IMR-90 (cell line): ENCODE measurements around the gene EML4. TPM values are rescaled to one million over a fixed set of nuclear protein-coding genes. Genes with fewer than 3 reads are reported as not detected.

Experiments
- ATAC-seq: fragments of 200-7000 bp; cut with Tn5 transposase; 2 replicates; pipeline ENCODE4 v1.9.1; 2020; ENCODE audit warnings: low read depth, mild to moderate bottlenecking, moderate library complexity
- BruUV-seq: library from RNA; stranded (reverse); fragments of 400-500 nt; replicated peaks from 2 replicates; lab custom pipeline; 2021; lab: Mats Ljungman, UMichigan
- CTCF ChIA-PET: fragments of 300-600 bp; formaldehyde crosslinking; extraction: SDS; loops from one replicate; lab custom pipeline; 2021; ENCODE audit warnings: antibody characterized with exemption; lab: Yijun Ruan, JAX
- POLR2A ChIA-PET: fragments of 300-600 bp; sonication (Branson Sonifier 250); formaldehyde crosslinking; loops from one replicate; lab custom pipeline; 2022; ENCODE audit warnings: antibody characterized with exemption; ENCODE audit not compliant: unreplicated experiment; lab: Charles Lee
- DNase-seq: peaks from one replicate; pipeline ENCODE4 v3.0.0; 2013
- H2AFZ ChIP-seq: replicated peaks from 2 replicates; pipeline ENCODE3; 2013; ENCODE audit warnings: low read length, mild to moderate bottlenecking; ENCODE audit not compliant: poor library complexity
- H2AK5ac ChIP-seq: 2 replicates; pipeline ENCODE4 v1.6.1; 2013; ENCODE audit warnings: low read depth, low read length, inconsistent platforms
- H2AK9ac ChIP-seq: replicated peaks from 2 replicates; pipeline ENCODE3; 2013; ENCODE audit warnings: mild to moderate bottlenecking, low read depth, low read length, moderate library complexity; ENCODE audit not compliant: poor library complexity
- H2BK120ac ChIP-seq: 2 replicates; pipeline ENCODE4 v1.6.1; 2013; ENCODE audit warnings: low read depth, low read length, inconsistent platforms
- H2BK15ac ChIP-seq: 3 replicates; pipeline ENCODE4 v1.6.1; 2013; ENCODE audit warnings: low read depth, low read length, inconsistent platforms
- H2BK20ac ChIP-seq: 2 replicates; pipeline ENCODE4 v1.6.1; 2013; ENCODE audit warnings: low read depth, mild to moderate bottlenecking, inconsistent platforms, low read length, moderate library complexity
- H2BK5ac ChIP-seq: 2 replicates; pipeline ENCODE4 v1.6.1; 2013; ENCODE audit warnings: mild to moderate bottlenecking, low read depth, low read length, inconsistent platforms; ENCODE audit not compliant: poor library complexity, severe bottlenecking
- H3K14ac ChIP-seq: replicated peaks from 2 replicates; pipeline ENCODE4 v1.6.1; 2013; ENCODE audit warnings: low read depth, low read length, inconsistent platforms
- H3K18ac ChIP-seq: 2 replicates; pipeline ENCODE4 v1.6.1; 2013; ENCODE audit warnings: low read depth, low read length, control low read depth
- H3K23ac ChIP-seq: 2 replicates; pipeline ENCODE4 v1.6.1; 2013; ENCODE audit warnings: low read depth, low read length, inconsistent platforms
- H3K27ac ChIP-seq: 2 replicates; pipeline ENCODE4 v1.5.1; 2013; ENCODE audit warnings: mild to moderate bottlenecking, control low read depth, low read length; ENCODE audit not compliant: insufficient read depth
- H3K27me3 ChIP-seq: 2 replicates; pipeline ENCODE4 v1.6.1; 2013; ENCODE audit warnings: low read length; ENCODE audit not compliant: control insufficient read depth, insufficient read depth
- H3K36me3 ChIP-seq: 2 replicates; pipeline ENCODE4 v1.6.1; 2013; ENCODE audit warnings: low read length, mixed read lengths; ENCODE audit not compliant: control insufficient read depth, insufficient read depth
- H3K4ac ChIP-seq: 2 replicates; pipeline ENCODE4 v1.6.1; 2013; ENCODE audit warnings: low read depth, low read length, inconsistent platforms
- H3K4me1 ChIP-seq: 2 replicates; pipeline ENCODE4 v1.6.1; 2013; ENCODE audit warnings: low read length, mixed read lengths; ENCODE audit not compliant: control insufficient read depth, insufficient read depth
- H3K4me2 ChIP-seq: 2 replicates; pipeline ENCODE4 v1.6.1; 2013; ENCODE audit warnings: low read depth, mild to moderate bottlenecking, control low read depth, low read length, moderate library complexity
- H3K4me3 ChIP-seq: 2 replicates; pipeline ENCODE4 v1.5.1; 2013; ENCODE audit warnings: low read depth, mild to moderate bottlenecking, control low read depth, low read length, moderate library complexity; ENCODE audit not compliant: insufficient read depth
- H3K56ac ChIP-seq: 2 replicates; pipeline ENCODE4 v1.6.1; 2013; ENCODE audit warnings: low read length, inconsistent platforms; ENCODE audit not compliant: insufficient read depth; ENCODE audit errors: extremely low read depth
- H3K79me1 ChIP-seq, 2 experiments: 2 replicates each; pipeline ENCODE4 v1.6.1; 2013; ENCODE audit warnings: low read length in 2 of 2, inconsistent platforms in 1 of 2, low read depth in 1 of 2
- H3K9ac ChIP-seq: 2 replicates; pipeline ENCODE4 v1.6.1; 2013; ENCODE audit warnings: low read depth, low read length, control low read depth
- H3K9me1 ChIP-seq: 2 replicates; pipeline ENCODE4 v1.6.1; 2013; ENCODE audit warnings: low read length, inconsistent platforms; ENCODE audit not compliant: insufficient read depth
- H3K9me3 ChIP-seq: 2 replicates; pipeline ENCODE4 v1.6.1; 2013; ENCODE audit warnings: low read length; ENCODE audit not compliant: control insufficient read depth, insufficient read depth
- H4K20me1 ChIP-seq: 2 replicates; pipeline ENCODE4 v1.6.1; 2013; ENCODE audit warnings: low read length, inconsistent platforms; ENCODE audit not compliant: insufficient read depth
- H4K5ac ChIP-seq: 2 replicates; pipeline ENCODE4 v1.6.1; 2013; ENCODE audit warnings: mild to moderate bottlenecking, low read depth, low read length, control low read depth
- H4K8ac ChIP-seq, 2 experiments: 2 replicates each; pipeline ENCODE4 v1.6.1; 2013; ENCODE audit warnings: low read depth in 2 of 2, low read length in 2 of 2, control low read depth in 1 of 2, inconsistent platforms in 1 of 2
- H4K91ac ChIP-seq: 2 replicates; pipeline ENCODE4 v1.6.1; 2013; ENCODE audit warnings: low read depth, low read length, inconsistent platforms; ENCODE audit not compliant: insufficient read depth
- BHLHE40 ChIP-seq: fragments of 150-350 bp; IDR thresholded peaks from 2 replicates; pipeline ENCODE4 v1.6.1; 2016; ENCODE audit warnings: mild to moderate bottlenecking, low read depth, low read length
- WGBS, 2 experiments: methylation state at CpG; one replicate each; pipeline versions ENCODE4 v1.1.5 to v1.1.7; 2013; ENCODE audit warnings: missing lambda C conversion rate in 2 of 2; ENCODE audit not compliant: insufficient read length in 1 of 2; ENCODE audit errors: extremely low coverage in 2 of 2; 5-methylcytosine and 5-hydroxymethylcytosine counted together
- dilution Hi-C: fragments of 300-500 bp; cut with HindIII; formaldehyde crosslinking; loops from one replicate; pipeline ENCODE4 v1.14.3; 2018; ENCODE audit warnings: low sequenced_read_pairs; ENCODE audit not compliant: unreplicated experiment
- in situ Hi-C: fragments of 300-500 bp; cut with MboI; formaldehyde crosslinking; loops from 3 replicates; pipeline ENCODE4 v1.14.3; 2019; ENCODE audit warnings: low sequenced_read_pairs, inconsistent platforms, mixed read lengths
- intact Hi-C: fragments of 100-400 bp; cut with micrococcal nuclease; formaldehyde crosslinking; loops from 2 replicates; pipeline ENCODE4 v1.10.0; 2022
- polyA plus RNA-seq, 3 experiments: library from polyadenylated mRNA; depleted of rRNA; stranded (reverse); fragments of >200 nt; gene quantifications; 2 replicates each; pipeline ENCODE4 v1.2.3, GENCODE V29; 2012; ENCODE audit warnings: low replicate concordance in 1 of 3
- total RNA-seq: library from RNA; depleted of rRNA; stranded (reverse); fragments of >200 nt; gene quantifications from 2 replicates; pipeline ENCODE4 v1.2.3, GENCODE V29; 2012

EML4 gene
- total and polyA plus RNA-seq, 2 of the 4 experiments (the other 2 are of a cell fraction): 29.7 to 73.7 TPM

DNA sequence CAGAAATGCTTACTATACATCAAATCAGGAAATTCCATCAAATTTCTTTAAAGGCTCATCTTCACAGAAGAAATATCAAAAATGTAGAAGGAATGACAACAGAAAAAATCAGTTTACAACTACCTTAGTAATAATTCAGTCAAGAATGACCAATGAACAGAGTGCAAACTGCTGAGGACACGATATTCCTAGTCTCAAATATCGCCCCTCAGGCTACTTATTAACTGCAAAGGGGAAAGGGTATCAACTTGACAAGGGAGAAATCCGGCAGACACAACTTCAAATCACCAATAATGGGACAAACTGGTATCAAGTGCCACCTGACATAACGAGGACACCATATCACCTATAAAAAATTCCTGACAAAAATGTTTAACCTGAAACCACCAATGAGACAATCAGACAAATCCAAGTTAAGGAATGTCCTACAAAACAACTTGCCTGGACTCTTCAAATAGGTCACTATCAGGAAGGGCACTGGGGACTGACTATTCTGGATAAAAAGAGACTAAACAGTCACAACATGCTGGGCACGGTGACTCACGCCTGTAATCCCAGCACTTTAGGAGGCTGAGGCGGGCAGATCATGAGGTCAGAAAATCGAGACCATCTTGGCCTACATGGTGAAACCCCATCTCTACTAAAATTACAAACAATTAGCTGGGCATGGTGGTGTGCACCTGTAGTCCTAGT lies 179.1 kb downstream of the EML4 start:
- Histone ChIP-seq H2AK9ac (no peak overlapping the region), H3K4me1 (no peaks in the 10 kb centered on the region), H4K5ac (no peak overlapping the region), H3K56ac (no peak overlapping the region), H3K79me1 (peaks cover 26 to 63% of the 10 kb centered on the region in 2 experiments; a peak in 3 of 4 replicates), H4K20me1 (peaks cover 12% of the 10 kb centered on the region; the same call in 1 of the 2 replicates), H4K8ac (no peak overlapping the region), H3K9me1 (peaks cover 15% of the 10 kb centered on the region; the same call in 1 of the 2 replicates), H3K23ac (no peak overlapping the region), H2AFZ (no peak overlapping the region), H4K91ac (no peak overlapping the region), H2BK15ac (no peak overlapping the region), H3K4me3 (no peak overlapping the region), H3K4ac (no peak overlapping the region), H2BK120ac (no peak overlapping the region), H3K27me3 (no peaks in the 10 kb centered on the region), H3K9ac (no peak overlapping the region), H2BK5ac (no peak overlapping the region), H2AK5ac (no peak overlapping the region), H3K18ac (no peak overlapping the region), H3K9me3 (no peaks in the 10 kb centered on the region), H3K27ac (no peak overlapping the region), H3K4me2 (no peak overlapping the region), H3K14ac (no peak overlapping the region), H2BK20ac (no peak overlapping the region), H3K36me3 (peaks cover 12% of the 10 kb centered on the region)
- POLR2A ChIA-PET: no interaction called here
- 100% methylated on average over 4 of the region's 8 CpGs; no CpG with 5 or more reads in 1 of the 2 experiments for WGBS, 2 experiments
- dilution Hi-C loops: no loop called here
- BruUV-seq: no TSS peak
- CTCF ChIA-PET: no interaction called here
- TF ChIP-seq BHLHE40: no peak
- DNase-seq: no peak
- intact Hi-C loops: no loop called here
- in situ Hi-C loops: no loop called here
- no peak for ATAC-seq
